Measurements from ENCODE around the gene URGCP.
A peak's percentile ranks its signal among the peaks of the same experiment; 100 is the strongest.
"Not testable (repeated sequence)": the region's sequence is repeated elsewhere in the genome, so short reads cannot be mapped to it uniquely, and the experiment has no call there.

Gene URGCP

DNA sequence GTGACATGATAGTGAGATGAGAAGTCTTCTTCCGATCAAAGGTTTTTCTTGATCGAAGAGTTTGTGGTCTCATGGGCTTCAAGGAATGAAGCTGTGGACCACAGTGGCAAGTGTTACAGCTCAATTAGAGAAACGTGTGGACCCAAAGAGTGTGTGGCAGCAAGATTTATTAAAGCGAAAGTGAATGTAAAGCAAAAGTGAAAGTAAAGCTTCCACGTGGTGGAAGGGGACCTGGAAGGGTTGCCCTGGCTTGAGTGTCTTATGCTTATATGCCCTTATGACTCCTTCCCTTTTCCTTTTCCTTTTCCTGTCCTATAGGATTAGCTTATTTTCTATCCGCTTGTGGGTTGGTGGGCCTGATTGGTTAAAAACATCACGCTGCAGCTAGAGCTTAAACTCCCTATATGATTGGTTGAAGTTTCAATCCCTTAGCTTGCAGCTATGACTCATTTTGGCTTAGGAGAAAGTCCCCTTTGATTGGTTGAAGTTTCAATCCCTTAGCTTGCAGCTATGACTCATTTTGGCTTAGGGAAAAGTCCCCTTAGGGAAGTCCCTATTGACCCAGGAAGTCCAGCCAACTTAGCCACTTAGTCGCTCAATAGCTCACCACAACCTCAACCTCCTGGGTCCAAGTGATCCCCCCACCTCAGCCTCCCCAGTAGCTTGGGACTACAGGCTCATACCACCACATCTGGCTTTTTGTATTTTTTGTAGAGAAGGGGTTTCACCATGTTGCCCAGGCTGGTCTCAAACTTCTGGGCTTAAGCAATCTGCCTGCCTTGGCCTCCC lies 71.7 kb downstream of the URGCP start:
- Histone ChIP-seq H3K23ac (ENCODE audit: low read length) (no peak overlapping the region), H3K56ac (ENCODE audit: low read length) (no peak overlapping the region), H3K4me2 (ENCODE audit: low read length) (no peak overlapping the region), H4K5ac (ENCODE audit: low read length) (no peak overlapping the region), H3K18ac (ENCODE audit: low read length) (no peak overlapping the region), H3K9ac (ENCODE audit: low read length) (no peak overlapping the region), H3K4ac (ENCODE audit: low read depth, low read length) (no peak overlapping the region), H3K27me3 (ENCODE audit: insufficient read depth, low read length, poor library complexity) (no peaks in the 10 kb centered on the region), H4K8ac (ENCODE audit: low read depth, low read length) (no peak overlapping the region), H3K27ac (ENCODE audit: low read depth, low read length) (no peak overlapping the region), H3K36me3 (ENCODE audit: control insufficient read depth, insufficient read depth, low read length) (no peaks in the 10 kb centered on the region), H3K4me3 (ENCODE audit: low read length) (no peak overlapping the region), H2BK120ac (ENCODE audit: low read depth, low read length) (no peak overlapping the region), H3K4me1 (ENCODE audit: control insufficient read depth, low read depth, low read length) (peaks cover 4% of the 10 kb centered on the region), H2BK5ac (ENCODE audit: low read length) (no peak overlapping the region), H3K79me2 (ENCODE audit: control insufficient read depth, insufficient read depth, low read length) (no peaks in the 10 kb centered on the region), H2AK5ac (ENCODE audit: low read length) (no peak overlapping the region), H2BK15ac (replicated peaks; ENCODE audit: low read depth) (no peak overlapping the region), H3K79me1 (ENCODE audit: low read length) (no peaks in the 10 kb centered on the region)
- DNase-seq = peak; percentile 10
- no CpG with 5 or more reads among the region's 8 CpGs for WGBS (ENCODE audit: extremely low coverage, insufficient coverage, low lambda C conversion rate)

DNA sequence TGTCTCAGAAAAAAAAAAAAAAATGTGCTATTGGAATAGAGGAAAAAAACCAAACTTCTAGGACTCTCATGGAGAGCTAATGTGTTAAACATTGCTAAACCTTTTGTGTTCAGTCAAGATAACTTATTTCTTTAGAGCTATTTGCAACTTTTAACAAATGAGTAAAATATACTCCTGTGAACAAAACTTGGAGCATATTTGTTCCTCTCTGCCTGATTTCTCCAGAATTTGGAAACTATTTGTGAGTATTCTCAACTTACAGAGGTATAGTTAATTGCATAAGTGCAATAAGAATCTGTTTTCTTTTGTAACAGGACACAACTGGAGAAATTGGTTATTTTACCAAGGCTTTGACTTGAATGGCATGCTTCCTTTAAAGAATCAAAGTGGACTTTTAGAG lies 75.5 kb downstream of the URGCP start:
- H3K27ac ChIP-seq (ENCODE audit: low read depth, low read length); H3K56ac ChIP-seq (ENCODE audit: low read length); H2BK5ac ChIP-seq (ENCODE audit: low read length); H3K27me3 ChIP-seq (ENCODE audit: insufficient read depth, low read length, poor library complexity); H4K5ac ChIP-seq (ENCODE audit: low read length); H2AK5ac ChIP-seq (ENCODE audit: low read length); H3K4ac ChIP-seq (ENCODE audit: low read depth, low read length); H3K9ac ChIP-seq (ENCODE audit: low read length); H3K23ac ChIP-seq (ENCODE audit: low read length); H3K4me2 ChIP-seq (ENCODE audit: low read length); H3K4me1 ChIP-seq (ENCODE audit: control insufficient read depth, low read depth, low read length); H3K18ac ChIP-seq (ENCODE audit: low read length); H4K8ac ChIP-seq (ENCODE audit: low read depth, low read length); H3K79me2 ChIP-seq (ENCODE audit: control insufficient read depth, insufficient read depth, low read length); H2BK120ac ChIP-seq (ENCODE audit: low read depth, low read length); H2BK15ac ChIP-seq (replicated peaks; ENCODE audit: low read depth); H3K79me1 ChIP-seq (ENCODE audit: low read length); DNase-seq; H3K36me3 ChIP-seq (ENCODE audit: control insufficient read depth, insufficient read depth, low read length); H3K4me3 ChIP-seq (ENCODE audit: low read length): not testable (repeated sequence)

Small RNA genes within 50 kb of the gene (small RNA-seq; reads per million reads assigned to genes)
- 0.54 reads per million for gene MRPS24 (ENCODE audit: insufficient read depth)

All from mesendoderm (in vitro differentiated cells).